ENCODE data around the gene AQP12A. TPM values are rescaled to one million over a fixed set of nuclear protein-coding genes. Genes with fewer than 3 reads are reported as not detected.

Gene AQP12A
- polyA plus RNA-seq, 1 of the 3 experiments (the other 2 are of a cell fraction): not detected

DNA sequence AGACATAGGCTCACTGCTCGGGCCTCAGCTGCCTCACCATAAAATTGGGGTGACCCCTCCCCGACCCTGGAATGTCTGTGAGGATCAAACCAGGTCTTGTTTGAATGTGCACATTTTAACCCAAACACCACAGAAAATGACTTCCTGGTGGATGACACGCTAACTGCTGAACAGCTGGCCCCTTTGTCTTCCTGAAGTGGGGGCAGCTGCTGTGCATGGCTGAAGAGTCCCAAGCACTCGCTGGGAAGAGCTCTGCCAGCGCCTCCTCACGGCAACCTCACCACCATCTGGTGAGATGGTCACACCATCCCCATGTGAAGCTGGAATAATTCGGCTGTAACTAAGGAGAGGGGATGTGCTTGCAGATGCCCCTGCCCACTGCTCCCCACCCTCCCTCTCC, 34.0 kb downstream of the AQP12A start:
- no peaks in the 10 kb centered on the region for H3K9me3 ChIP-seq
- DNase-seq: no peak
- H3K4me1 ChIP-seq (ENCODE audit: control insufficient read depth in 1 of 2, insufficient read depth in 2 of 2, low read depth in 1 of 2, low read length in 1 of 2): peaks cover 0 to 29% of the 10 kb centered on the region in 2 experiments; a peak in 1 of 4 replicates
- no peak overlapping the region for H2AFZ ChIP-seq (ENCODE audit: low read depth)
- no peaks in the 10 kb centered on the region for H4K20me1 ChIP-seq (ENCODE audit: insufficient read depth)
- H3K27me3 ChIP-seq (ENCODE audit: insufficient read depth): no peaks in the 10 kb centered on the region
- TF ChIP-seq FOSL2 (IDR thresholded peaks at IDR 0.05; ENCODE audit: borderline replicate concordance, low read depth) (no peak), GABPA (IDR thresholded peaks at IDR 0.05; ENCODE audit: low read depth) (no peak), TEAD4 (IDR thresholded peaks at IDR 0.05; ENCODE audit: borderline replicate concordance, insufficient read depth) (no peak), ELF1 (IDR thresholded peaks at IDR 0.05) (no peak), RFX5 (IDR thresholded peaks at IDR 0.05; ENCODE audit: low read length) (no peak), YY1 (IDR thresholded peaks at IDR 0.05; ENCODE audit: low read depth) (no peak), POLR2AphosphoS5 (IDR thresholded peaks at IDR 0.05; ENCODE audit: low read depth, low read length) (no peak)
- TF ChIP-seq, protein P1, sequence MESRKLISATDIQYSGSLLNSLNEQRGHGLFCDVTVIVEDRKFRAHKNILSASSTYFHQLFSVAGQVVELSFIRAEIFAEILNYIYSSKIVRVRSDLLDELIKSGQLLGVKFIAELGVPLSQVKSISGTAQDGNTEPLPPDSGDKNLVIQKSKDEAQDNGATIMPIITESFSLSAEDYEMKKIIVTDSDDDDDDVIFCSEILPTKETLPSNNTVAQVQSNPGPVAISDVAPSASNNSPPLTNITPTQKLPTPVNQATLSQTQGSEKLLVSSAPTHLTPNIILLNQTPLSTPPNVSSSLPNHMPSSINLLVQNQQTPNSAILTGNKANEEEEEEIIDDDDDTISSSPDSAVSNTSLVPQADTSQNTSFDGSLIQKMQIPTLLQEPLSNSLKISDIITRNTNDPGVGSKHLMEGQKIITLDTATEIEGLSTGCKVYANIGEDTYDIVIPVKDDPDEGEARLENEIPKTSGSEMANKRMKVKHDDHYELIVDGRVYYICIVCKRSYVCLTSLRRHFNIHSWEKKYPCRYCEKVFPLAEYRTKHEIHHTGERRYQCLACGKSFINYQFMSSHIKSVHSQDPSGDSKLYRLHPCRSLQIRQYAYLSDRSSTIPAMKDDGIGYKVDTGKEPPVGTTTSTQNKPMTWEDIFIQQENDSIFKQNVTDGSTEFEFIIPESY (IDR thresholded peaks at IDR 0.05; ENCODE audit: borderline replicate concordance, low read depth): no peak
- TF ChIP-seq, protein P2, sequence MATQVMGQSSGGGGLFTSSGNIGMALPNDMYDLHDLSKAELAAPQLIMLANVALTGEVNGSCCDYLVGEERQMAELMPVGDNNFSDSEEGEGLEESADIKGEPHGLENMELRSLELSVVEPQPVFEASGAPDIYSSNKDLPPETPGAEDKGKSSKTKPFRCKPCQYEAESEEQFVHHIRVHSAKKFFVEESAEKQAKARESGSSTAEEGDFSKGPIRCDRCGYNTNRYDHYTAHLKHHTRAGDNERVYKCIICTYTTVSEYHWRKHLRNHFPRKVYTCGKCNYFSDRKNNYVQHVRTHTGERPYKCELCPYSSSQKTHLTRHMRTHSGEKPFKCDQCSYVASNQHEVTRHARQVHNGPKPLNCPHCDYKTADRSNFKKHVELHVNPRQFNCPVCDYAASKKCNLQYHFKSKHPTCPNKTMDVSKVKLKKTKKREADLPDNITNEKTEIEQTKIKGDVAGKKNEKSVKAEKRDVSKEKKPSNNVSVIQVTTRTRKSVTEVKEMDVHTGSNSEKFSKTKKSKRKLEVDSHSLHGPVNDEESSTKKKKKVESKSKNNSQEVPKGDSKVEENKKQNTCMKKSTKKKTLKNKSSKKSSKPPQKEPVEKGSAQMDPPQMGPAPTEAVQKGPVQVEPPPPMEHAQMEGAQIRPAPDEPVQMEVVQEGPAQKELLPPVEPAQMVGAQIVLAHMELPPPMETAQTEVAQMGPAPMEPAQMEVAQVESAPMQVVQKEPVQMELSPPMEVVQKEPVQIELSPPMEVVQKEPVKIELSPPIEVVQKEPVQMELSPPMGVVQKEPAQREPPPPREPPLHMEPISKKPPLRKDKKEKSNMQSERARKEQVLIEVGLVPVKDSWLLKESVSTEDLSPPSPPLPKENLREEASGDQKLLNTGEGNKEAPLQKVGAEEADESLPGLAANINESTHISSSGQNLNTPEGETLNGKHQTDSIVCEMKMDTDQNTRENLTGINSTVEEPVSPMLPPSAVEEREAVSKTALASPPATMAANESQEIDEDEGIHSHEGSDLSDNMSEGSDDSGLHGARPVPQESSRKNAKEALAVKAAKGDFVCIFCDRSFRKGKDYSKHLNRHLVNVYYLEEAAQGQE (IDR thresholded peaks at IDR 0.05; ENCODE audit: low read depth, low read length): no peak
- no peak overlapping the region for H3K4me3 ChIP-seq (ENCODE audit: low read depth in 2 of 2, low read length in 1 of 2)
- ChIA-PET CTCF (interaction anchor here (0.9 to 2.9 kb wide), 3 partner anchors 10 to 115 kb away, joined by 3 to 9 read pairs (median 8); no protein-coding TSS in a partner anchor), POLR2A (no interaction called here)
- 67% methylated on average over 6 of the region's 7 CpGs for WGBS (ENCODE audit: low lambda C conversion rate)
- no peak overlapping the region for H3K27ac ChIP-seq (ENCODE audit: low read depth in 2 of 2, low read length in 1 of 2)
- H3K79me2 ChIP-seq (ENCODE audit: insufficient read depth): no peaks in the 10 kb centered on the region
- no peaks in the 10 kb centered on the region for H3K9me2 ChIP-seq
- no peaks in the 10 kb centered on the region for H3K36me3 ChIP-seq (replicated peaks in 1 of 2; ENCODE audit: control insufficient read depth in 1 of 2, insufficient read depth in 2 of 2, low read length in 1 of 2)
- H3K4me2 ChIP-seq: no peak overlapping the region
- H3K9ac ChIP-seq: no peak overlapping the region
- no peaks in the 10 kb centered on the region for H3F3A ChIP-seq (replicated peaks; ENCODE audit: insufficient read depth)

DNA sequence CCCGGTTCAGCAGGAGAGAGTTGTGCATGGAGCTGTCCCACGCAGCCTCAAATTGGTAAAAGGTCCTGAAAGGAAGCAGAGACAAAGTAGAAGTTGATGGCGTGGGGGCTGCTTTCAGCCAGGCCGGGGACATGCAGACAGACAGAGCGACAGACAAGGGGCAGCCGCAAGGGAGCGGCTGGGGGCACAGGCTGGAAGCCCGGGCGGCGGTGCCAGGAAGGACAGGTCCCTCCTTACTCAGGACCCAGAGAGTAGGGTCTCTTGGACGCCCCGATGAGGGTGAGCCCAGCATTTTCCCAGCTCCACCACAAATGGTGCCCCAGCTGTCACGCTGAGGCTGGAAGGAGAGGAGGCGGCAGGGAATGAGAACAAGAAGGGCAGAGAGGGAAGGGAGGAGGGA, 35.2 kb downstream of the AQP12A start:
- no peak overlapping the region for H3K27ac ChIP-seq (ENCODE audit: low read depth in 2 of 2, low read length in 1 of 2)
- H3K9me2 ChIP-seq: no peaks in the 10 kb centered on the region
- POLR2A ChIA-PET: no interaction called here
- no peak overlapping the region for H3K4me2 ChIP-seq
- H4K20me1 ChIP-seq (ENCODE audit: insufficient read depth): no peaks in the 10 kb centered on the region
- H3F3A ChIP-seq (replicated peaks; ENCODE audit: insufficient read depth): no peaks in the 10 kb centered on the region
- peaks cover 0 to 39% of the 10 kb centered on the region in 2 experiments; a peak in 1 of 4 replicates for H3K4me1 ChIP-seq (ENCODE audit: control insufficient read depth in 1 of 2, insufficient read depth in 2 of 2, low read depth in 1 of 2, low read length in 1 of 2)
- no peak for DNase-seq
- no peaks in the 10 kb centered on the region for H3K9me3 ChIP-seq
- no peaks in the 10 kb centered on the region for H3K27me3 ChIP-seq (ENCODE audit: insufficient read depth)
- TF ChIP-seq GATA2 (CRISPR knock-in tag; IDR thresholded peaks at IDR 0.05) (no peak), TCF12 (IDR thresholded peaks at IDR 0.05) (no peak), RXRA (IDR thresholded peaks at IDR 0.05; ENCODE audit: borderline replicate concordance, low read depth) (no peak)
- TF ChIP-seq, protein P1 (IDR thresholded peaks at IDR 0.05; ENCODE audit: borderline replicate concordance, low read depth): no peak
- no peak overlapping the region for H3K9ac ChIP-seq
- H2AFZ ChIP-seq (ENCODE audit: low read depth): no peak overlapping the region
- CTCF ChIA-PET: no interaction called here
- WGBS (ENCODE audit: low lambda C conversion rate): 58% methylated on average over 13 of the region's 14 CpGs
- no peak overlapping the region for H3K4me3 ChIP-seq (ENCODE audit: low read depth in 2 of 2, low read length in 1 of 2)
- H3K79me2 ChIP-seq (ENCODE audit: insufficient read depth): no peaks in the 10 kb centered on the region
- no peaks in the 10 kb centered on the region for H3K36me3 ChIP-seq (replicated peaks in 1 of 2; ENCODE audit: control insufficient read depth in 1 of 2, insufficient read depth in 2 of 2, low read length in 1 of 2)

Data from SK-N-SH (cell line).